ENCODE data around the gene SND1. TPM values are rescaled to one million over a fixed set of nuclear protein-coding genes. Genes with fewer than 3 reads are reported as not detected.

The SND1 gene
- total and polyA plus RNA-seq, 10 of the 15 experiments (the other 5 are each of a cell fraction or from before 2014, with no cell fraction given), result 52.4 to 270 (median 146) TPM

GRCh38 chr7:127848241-127848640, 196.2 kb downstream of the SND1 start:
- H3K9me3 ChIP-seq (replicated peaks; ENCODE audit: control insufficient read depth, insufficient read depth, low read length), result no peaks in the 10 kb centered on the region
- H3K36me3 ChIP-seq (ENCODE audit: control insufficient read depth in 2 of 2, insufficient read depth in 2 of 2, low read length in 1 of 2), result peaks cover 2 to 18% of the 10 kb centered on the region in 2 experiments
- ChIA-PET SMC1A (ENCODE audit: uncharacterized antibody, unreplicated experiment) (interaction anchor here (1.4 to 2.2 kb wide), 2 partner anchors 8 to 18 kb away, joined by 4 read pairs; no protein-coding TSS in a partner anchor), CTCF (no interaction called here), RAD21 (ENCODE audit: unreplicated experiment) (interaction anchor here (0.7 kb wide), 1 partner anchor 57 kb away, joined by 3 read pairs; no protein-coding TSS in a partner anchor), POLR2A (no interaction called here)
- intact Hi-C loops (cut with micrococcal nuclease; ENCODE audit: unreplicated experiment), result no loop called here
- H2AFZ ChIP-seq (ENCODE audit: control insufficient read depth, low read depth, low read length), result no peak overlapping the region
- in situ Hi-C loops (cut with MboI), result no loop called here
- no peaks in the 10 kb centered on the region for H3K27me3 ChIP-seq (replicated peaks in 1 of 2; ENCODE audit: control insufficient read depth in 2 of 2, insufficient read depth in 2 of 2, low read length in 1 of 2)
- peaks cover 8% of the 10 kb centered on the region for H3K4me1 ChIP-seq (ENCODE audit: control insufficient read depth, insufficient read depth, low read length)
- BruUV-seq (replicated peaks), result no TSS peak
- ATAC-seq, result no peak
- H3K79me2 ChIP-seq (ENCODE audit: control insufficient read depth, insufficient read depth, low read length), result no peaks in the 10 kb centered on the region; the same call in 1 of the 2 replicates
- no peak overlapping the region for H3K9ac ChIP-seq (ENCODE audit: control insufficient read depth, insufficient read depth, low read length)
- H3K4me2 ChIP-seq (ENCODE audit: control insufficient read depth, insufficient read depth), result no peak overlapping the region
- DNase-seq (ENCODE audit: low read depth, low spot score), result no peak
- no peak for FAIRE-seq
- H3K27ac ChIP-seq (ENCODE audit: control insufficient read depth, insufficient read depth), result no peak overlapping the region
- no peaks in the 10 kb centered on the region for H4K20me1 ChIP-seq (ENCODE audit: control insufficient read depth, insufficient read depth)
- 92% methylated on average over 2 of the region's 2 CpGs for WGBS (ENCODE audit: insufficient coverage, insufficient replicate concordance, low lambda C conversion rate, missing lambda C conversion rate)
- no peak overlapping the region for H3K4me3 ChIP-seq
- TF ChIP-seq EGR1 (IDR thresholded peaks at IDR 0.05; ENCODE audit: borderline replicate concordance in 1 of 2, low read depth in 2 of 2, low read length in 2 of 2) (no peak), SUZ12 (IDR thresholded peaks at IDR 0.05; ENCODE audit: unreplicated experiment) (no peak), TAF1 (IDR thresholded peaks at IDR 0.05; ENCODE audit: borderline replicate concordance, low read depth, low read length) (no peak), CHD2 (IDR thresholded peaks at IDR 0.05; ENCODE audit: borderline replicate concordance, low read depth, low read length) (no peak), ZBTB11 (CRISPR knock-in tag; IDR thresholded peaks at IDR 0.05) (no peak), ZNF622 (IDR thresholded peaks at IDR 0.05) (no peak), POLR2AphosphoS5 (IDR thresholded peaks at IDR 0.05; ENCODE audit: low read length) (no peak), SMC3 (IDR thresholded peaks at IDR 0.05; ENCODE audit: borderline replicate concordance, low read length) (no peak), CTCF (IDR thresholded peaks at IDR 0.05 in 2 of 3, conservative IDR thresholded peaks at IDR 0.05 in 1 of 3; ENCODE audit: control insufficient read depth in 2 of 3, extremely low read depth in 1 of 3, insufficient read depth in 1 of 3, low read depth in 3 of 3, low read length in 3 of 3) (no peak), SREBF2 (IDR thresholded peaks at IDR 0.05; ENCODE audit: low read length) (no peak), BCL3 (IDR thresholded peaks at IDR 0.05; ENCODE audit: borderline replicate concordance, insufficient read depth, low read depth, low read length, poor library complexity, severe bottlenecking) (no peak), HDAC6 (IDR thresholded peaks at IDR 0.05; ENCODE audit: unreplicated experiment) (no peak), KAT2A (conservative IDR thresholded peaks at IDR 0.05; ENCODE audit: control insufficient read depth, low read depth, low read length) (no peak)

Data from GM12878 (cell line).